Muscle of leg (tissue), 11 donors: ENCODE measurements around the gene SRGAP2B. TPM values are rescaled to one million over a fixed set of nuclear protein-coding genes. Genes with fewer than 3 reads are reported as not detected.
"Not testable (repeated sequence)": the region's sequence is repeated elsewhere in the genome, so short reads cannot be mapped to it uniquely, and the experiment has no call there.

ENCODE experiments used
- DNase-seq: peaks from one replicate; pipeline ENCODE4 v3.0.0; 2013
- H3K27ac ChIP-seq: one replicate; pipeline ENCODE4 v1.5.1; 2013; ENCODE audit warnings: mild to moderate bottlenecking, low read length, control low read depth
- H3K27me3 ChIP-seq: one replicate; pipeline ENCODE4 v1.6.1; 2013; ENCODE audit warnings: low read length; ENCODE audit not compliant: control insufficient read depth, insufficient read depth
- H3K36me3 ChIP-seq: one replicate; pipeline ENCODE4 v1.6.1; 2013; ENCODE audit warnings: low read length; ENCODE audit not compliant: control insufficient read depth, insufficient read depth
- H3K4me1 ChIP-seq: one replicate; pipeline ENCODE4 v1.6.1; 2013; ENCODE audit warnings: low read length; ENCODE audit not compliant: control insufficient read depth, insufficient read depth
- H3K4me3 ChIP-seq: one replicate; pipeline ENCODE4 v1.5.1; 2013; ENCODE audit warnings: low read length, control low read depth
- H3K9me3 ChIP-seq: replicated peaks from 2 replicates; pipeline ENCODE4 v1.6.1; 2013; ENCODE audit warnings: low read depth, low read length; ENCODE audit not compliant: control insufficient read depth
- WGBS: methylation state at CpG from one replicate; pipeline ENCODE4 v1.1.5; 2013; ENCODE audit warnings: missing lambda C conversion rate; ENCODE audit not compliant: insufficient coverage; 5-methylcytosine and 5-hydroxymethylcytosine counted together
- polyA plus RNA-seq, 8 donors: library from polyadenylated mRNA; unstranded; fragments of 120-200 nt; gene quantifications; one replicate each; pipeline versions ENCODE4 v1.2.1 to v1.2.3, GENCODE V29; 2013; ENCODE audit warnings: inconsistent platforms in 1 of 8, low replicate concordance in 1 of 8; ENCODE audit not compliant: insufficient read length in 8 of 8, insufficient read depth in 1 of 8
- total RNA-seq: library from RNA; stranded (reverse); fragments of 120-200 nt; gene quantifications from one replicate; pipeline ENCODE4 v1.2.4, GENCODE V29; 2013

SRGAP2B gene
- total and polyA plus RNA-seq, 9 donors, result 21.4 to 49.3 (median 32.9) TPM

- not testable (repeated sequence) for H3K4me1 ChIP-seq, H3K4me3 ChIP-seq, H3K27ac ChIP-seq, H3K9me3 ChIP-seq, H3K27me3 ChIP-seq, DNase-seq, H3K36me3 ChIP-seq
- WGBS, result no CpG with 5 or more reads among the region's 5 CpGs
These were observed 115.0 kb downstream of the SRGAP2B start for GRCh38 chr1:144979960-144980595.

GRCh38 chr1:144977856-144978255 is 117.3 kb downstream of the SRGAP2B start:
- not testable (repeated sequence) for H3K27me3 ChIP-seq, H3K4me1 ChIP-seq, DNase-seq, H3K9me3 ChIP-seq, H3K4me3 ChIP-seq, H3K27ac ChIP-seq, H3K36me3 ChIP-seq
- no CpG with 5 or more reads among the region's 2 CpGs for WGBS

GRCh38 chr1:144971936-144972335 is 123.2 kb downstream of the SRGAP2B start:
- not testable (repeated sequence) for H3K9me3 ChIP-seq, H3K4me3 ChIP-seq, H3K27me3 ChIP-seq, H3K27ac ChIP-seq, DNase-seq, H3K36me3 ChIP-seq, H3K4me1 ChIP-seq
- no CpG with 5 or more reads among the region's 3 CpGs for WGBS

- H3K4me1 ChIP-seq, H3K4me3 ChIP-seq, DNase-seq, H3K27me3 ChIP-seq, H3K36me3 ChIP-seq, H3K9me3 ChIP-seq, H3K27ac ChIP-seq: not testable (repeated sequence)
- WGBS, result no CpG with 5 or more reads among the region's 3 CpGs
These were observed 128.6 kb downstream of the SRGAP2B start for GRCh38 chr1:144966488-144966887.

GRCh38 chr1:144964765-144965164 is 130.4 kb downstream of the SRGAP2B start:
- no CpG with 5 or more reads among the region's 12 CpGs for WGBS
- H3K9me3 ChIP-seq, result not testable (repeated sequence)

GRCh38 chr1:144964186-144964585 is 130.9 kb downstream of the SRGAP2B start:
- H3K27me3 ChIP-seq, H3K9me3 ChIP-seq, H3K4me3 ChIP-seq, H3K36me3 ChIP-seq, DNase-seq, H3K4me1 ChIP-seq, H3K27ac ChIP-seq: not testable (repeated sequence)
- no CpG with 5 or more reads among the region's 1 CpG for WGBS

More at GRCh38 chr1:144964765-144965164, 130.4 kb downstream of the SRGAP2B start:
- H3K4me1 ChIP-seq, H3K4me3 ChIP-seq, DNase-seq, H3K27me3 ChIP-seq, H3K36me3 ChIP-seq, H3K27ac ChIP-seq: not testable (repeated sequence)

- H3K27ac ChIP-seq, H3K9me3 ChIP-seq, H3K4me1 ChIP-seq, H3K4me3 ChIP-seq, H3K27me3 ChIP-seq, DNase-seq, H3K36me3 ChIP-seq: not testable (repeated sequence)
- WGBS, result no CpG with 5 or more reads among the region's 3 CpGs
These were observed 131.6 kb downstream of the SRGAP2B start for GRCh38 chr1:144963571-144963970.

- H3K4me1 ChIP-seq, H3K4me3 ChIP-seq, H3K9me3 ChIP-seq, H3K27ac ChIP-seq, H3K27me3 ChIP-seq, DNase-seq, H3K36me3 ChIP-seq: not testable (repeated sequence)
- WGBS, result no CpG with 5 or more reads among the region's 9 CpGs
These were observed 133.2 kb downstream of the SRGAP2B start for GRCh38 chr1:144961604-144962583.

- not testable (repeated sequence) for H3K27ac ChIP-seq, H3K27me3 ChIP-seq, H3K4me3 ChIP-seq, H3K36me3 ChIP-seq, DNase-seq, H3K4me1 ChIP-seq, H3K9me3 ChIP-seq
- no CpG with 5 or more reads among the region's 4 CpGs for WGBS
These were observed 134.1 kb downstream of the SRGAP2B start for GRCh38 chr1:144960929-144961488.

- not testable (repeated sequence) for H3K27me3 ChIP-seq, H3K4me1 ChIP-seq, DNase-seq, H3K9me3 ChIP-seq, H3K4me3 ChIP-seq, H3K36me3 ChIP-seq, H3K27ac ChIP-seq
- WGBS, result no CpG with 5 or more reads among the region's 2 CpGs
These were observed 146.7 kb downstream of the SRGAP2B start for GRCh38 chr1:144948390-144948789.
